HS-27A (cell line): ENCODE measurements around the gene ADRA2B.
"Not testable (repeated sequence)": the region's sequence is repeated elsewhere in the genome, so short reads cannot be mapped to it uniquely, and the experiment has no call there.

Experiments used
- DNase-seq: peaks from one replicate; pipeline ENCODE4 v3.0.0-alpha.2; 2012; ENCODE audit warnings: low read depth, missing footprints

The ADRA2B gene

DNA sequence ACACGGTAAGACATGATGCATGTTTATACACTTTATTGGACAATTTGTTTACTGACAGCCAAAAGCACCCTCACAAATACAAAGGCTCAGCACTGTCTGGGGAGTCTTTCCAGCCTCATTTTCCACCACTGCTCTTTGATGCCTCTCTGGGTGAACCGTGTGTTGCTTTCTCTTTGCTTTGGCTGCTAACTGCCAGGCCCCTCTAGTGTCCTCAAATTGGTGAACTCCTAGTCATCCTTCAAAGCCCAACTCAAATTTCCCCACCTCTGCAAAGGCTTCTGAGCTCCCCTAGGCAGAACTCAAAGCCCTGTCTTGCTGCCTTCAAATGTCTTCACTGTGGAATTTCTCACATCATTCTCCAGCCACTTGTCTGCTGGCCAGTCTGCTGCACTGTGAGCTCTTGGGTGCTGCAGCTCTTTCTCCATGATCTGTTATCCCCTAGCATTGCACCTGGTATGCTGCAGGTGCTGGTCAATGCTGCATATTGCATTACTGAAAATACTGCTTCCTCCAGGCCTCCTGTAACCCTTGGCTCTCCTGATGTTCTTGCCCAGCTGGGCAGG lies 49.2 kb downstream of the ADRA2B start:
- not testable (repeated sequence) for DNase-seq

DNA sequence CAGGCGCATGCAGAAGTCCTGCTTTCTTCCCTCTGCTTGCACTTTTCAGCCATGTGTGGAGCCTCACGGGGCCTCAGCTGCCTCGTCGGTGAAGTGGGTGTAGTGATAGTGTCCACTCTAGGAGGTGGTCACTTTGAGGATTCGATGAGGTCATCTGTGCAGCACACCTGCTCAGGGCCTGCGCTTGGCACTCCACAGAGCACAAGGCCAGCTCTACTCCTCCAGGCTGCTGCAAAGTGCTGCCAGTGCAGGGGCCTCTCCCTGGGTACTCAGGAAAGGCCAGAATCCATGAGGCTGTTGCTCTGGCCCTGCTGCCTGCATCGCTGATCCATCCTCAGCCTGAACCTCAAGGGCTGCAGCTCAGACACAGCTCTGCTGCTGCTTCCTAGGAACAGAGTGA lies 49.9 kb downstream of the ADRA2B start:
- not testable (repeated sequence) for DNase-seq

DNA sequence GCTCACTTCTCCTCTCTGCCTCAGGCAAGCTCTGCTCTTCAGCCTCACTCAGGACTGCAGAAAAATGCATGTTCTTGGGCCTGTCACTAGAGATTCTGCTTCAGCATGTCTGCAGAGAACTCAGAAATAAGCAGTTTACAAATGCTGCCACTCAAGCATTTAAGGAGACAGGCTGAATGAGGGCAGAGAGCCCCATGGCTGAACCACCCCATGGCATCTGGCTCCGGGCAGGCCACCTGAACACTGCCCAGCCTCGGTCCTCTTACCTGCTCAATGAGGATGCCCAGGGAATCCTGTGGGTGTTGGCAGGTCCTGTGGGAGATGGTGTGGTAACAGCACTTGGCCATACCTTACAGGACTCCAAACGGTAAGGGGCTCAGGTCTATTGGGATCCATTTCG lies 50.4 kb downstream of the ADRA2B start:
- DNase-seq = not testable (repeated sequence)

DNA sequence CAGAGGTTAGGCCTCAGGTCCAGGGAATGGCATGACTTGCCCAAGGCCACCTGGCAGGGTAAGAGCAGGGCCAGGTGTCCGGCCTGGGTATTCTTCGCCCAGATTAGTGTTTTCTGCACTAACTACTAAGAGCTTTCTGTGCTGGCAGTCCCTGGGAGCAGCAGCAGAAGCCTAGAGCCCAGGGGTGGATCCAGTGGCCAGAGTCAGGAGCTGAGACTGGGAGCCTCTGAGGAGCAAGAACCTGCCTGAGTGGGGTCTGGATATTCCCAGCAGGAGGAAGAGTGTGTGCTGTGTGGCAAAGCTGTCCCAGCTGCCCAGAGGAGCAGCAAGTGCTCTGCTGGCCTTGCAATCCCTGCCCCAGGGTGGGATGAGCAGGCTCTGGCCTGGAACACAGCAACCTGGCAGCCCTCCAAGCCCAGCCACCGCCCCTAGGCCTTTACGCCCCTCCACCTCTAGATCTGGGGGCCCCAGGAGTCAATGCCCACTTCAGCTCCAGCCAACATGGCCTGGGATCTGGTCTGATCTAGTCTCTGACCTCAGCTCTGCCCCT lies 50.9 kb downstream of the ADRA2B start:
- DNase-seq = no peak

DNA sequence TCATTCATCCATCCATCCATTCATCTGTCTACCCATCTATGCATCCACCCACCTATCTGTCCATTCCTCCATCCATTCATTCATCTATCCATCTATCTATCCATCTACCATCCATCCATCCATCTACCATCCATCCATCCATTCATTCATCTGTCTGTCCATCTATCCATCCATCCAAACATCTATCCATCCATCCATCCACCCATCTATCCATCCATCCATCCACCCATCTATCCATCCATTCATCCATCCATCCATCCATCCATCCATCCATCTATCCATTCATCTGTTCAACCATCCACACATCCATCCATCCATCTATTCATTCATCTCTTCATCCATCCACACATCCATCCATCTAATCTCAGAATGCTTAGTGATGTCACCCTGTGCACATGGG lies 51.6 kb downstream of the ADRA2B start:
- DNase-seq = not testable (repeated sequence)

DNA sequence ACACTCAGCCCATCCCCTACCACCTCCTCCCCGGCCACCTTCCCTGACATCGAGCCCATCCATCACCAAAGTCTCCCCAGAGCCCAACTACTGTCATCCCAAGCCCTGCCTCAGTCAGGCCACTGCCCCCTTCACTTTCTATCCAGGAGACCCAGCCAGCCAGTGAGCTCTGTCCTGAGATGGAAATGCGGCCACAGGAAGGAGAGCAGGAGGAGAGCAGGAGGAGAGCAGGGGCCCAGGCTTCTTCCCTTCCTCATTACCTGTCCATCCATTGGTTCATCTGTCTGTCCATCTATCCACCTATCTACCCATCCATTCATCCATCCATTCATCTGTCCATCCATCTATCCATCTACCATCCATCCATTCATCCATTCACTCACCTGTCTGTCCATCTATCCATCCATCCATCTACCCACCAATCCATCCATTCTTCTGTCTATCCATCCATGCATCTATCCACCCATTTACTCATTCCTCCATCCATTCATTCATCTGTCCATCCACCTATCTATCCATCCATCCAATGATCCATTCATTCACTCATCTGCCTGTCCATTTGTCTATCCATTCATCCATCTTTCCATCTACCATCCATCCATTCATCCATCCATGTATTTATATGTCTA lies 52.2 kb downstream of the ADRA2B start:
- DNase-seq = not testable (repeated sequence)

DNA sequence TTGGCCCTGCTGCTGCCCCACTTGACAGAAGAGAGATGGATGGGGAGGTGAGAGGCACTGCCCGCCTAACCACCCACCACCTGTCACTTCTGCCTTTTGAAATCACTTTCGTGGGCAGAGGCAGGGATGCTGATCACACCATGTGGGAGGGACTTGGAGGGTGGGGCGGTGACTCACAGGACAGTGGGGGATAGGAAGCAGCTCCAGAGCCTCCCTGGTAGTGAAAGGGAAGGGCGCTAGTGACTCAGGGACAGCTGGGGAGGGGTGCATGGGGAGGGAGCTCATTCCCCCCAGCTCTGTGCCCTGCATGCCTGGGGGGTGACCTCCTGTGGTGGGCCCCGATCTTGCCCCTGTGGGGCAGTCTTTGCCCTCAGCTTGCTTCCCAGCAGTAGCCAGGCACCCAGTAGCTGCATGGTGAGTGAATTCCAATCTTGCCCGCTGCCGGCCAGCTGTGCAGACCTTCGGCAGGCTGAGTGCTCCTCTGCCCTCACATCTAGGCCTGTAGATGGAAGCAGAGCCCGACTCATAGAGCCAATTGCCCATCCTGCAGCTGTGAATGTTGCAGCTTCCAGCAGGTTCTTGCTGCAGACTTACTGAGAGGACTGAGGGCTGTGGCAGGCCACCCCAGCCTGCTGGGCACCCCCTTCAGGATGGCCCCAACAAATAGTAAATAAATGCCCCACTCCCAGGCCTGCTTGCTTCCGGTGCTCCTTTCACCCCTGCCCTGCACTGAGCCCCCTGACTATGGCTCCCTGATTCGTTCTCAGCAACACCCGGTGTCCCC lies 53.1 kb downstream of the ADRA2B start:
- peak; percentile 69 for DNase-seq
